ENCODE data around the gene FOXO6.

- TF ChIP-seq EZH2 (IDR thresholded peaks at IDR 0.05; ENCODE audit: insufficient read depth, poor library complexity, severe bottlenecking) = no peak
- TF ChIP-seq EZH2phosphoT487 (IDR thresholded peaks at IDR 0.05; ENCODE audit: insufficient read depth, low read depth) = no peak
These were observed 4.0 kb downstream of the FOXO6 start for GRCh38 chr1:41365320-41365633.
